ENCODE results near the gene TNPO3. TPM values are rescaled to one million over a fixed set of nuclear protein-coding genes. Genes with fewer than 3 reads are reported as not detected.

TNPO3 gene
- total RNA-seq, 2 experiments from 2014 or later = 17.1 to 18.7 TPM

- peaks cover 89% of the 10 kb centered on the region for H3K36me3 Mint-ChIP-seq (ENCODE audit: low read depth)
- H3K27ac ChIP-seq (ENCODE audit: low read depth in 1 of 2, low read length in 2 of 2) = no peak overlapping the region
These were observed 46.1 kb downstream of the TNPO3 start for GRCh38 chr7:129008645-129009414.

GRCh38 chr7:129007572-129007971, 47.3 kb downstream of the TNPO3 start:
- Mint-ChIP-seq H3K27ac (no peak overlapping the region), H3K4me3 (no peak overlapping the region), H3K36me3 (ENCODE audit: low read depth) (peaks cover 83% of the 10 kb centered on the region), H3K27me3 (no peaks in the 10 kb centered on the region), H3K4me1 (ENCODE audit: low read depth) (peaks cover 24% of the 10 kb centered on the region), H3K9me3 (no peaks in the 10 kb centered on the region)
- Histone ChIP-seq H3K4me3 (ENCODE audit: low read length) (no peak overlapping the region), H3K27me3 (ENCODE audit: control insufficient read depth in 1 of 2, insufficient read depth in 2 of 2, low read length in 2 of 2) (no peaks in the 10 kb centered on the region), H3K4me1 (ENCODE audit: insufficient read depth, low read length) (peaks cover 3% of the 10 kb centered on the region), H3K36me3 (ENCODE audit: insufficient read depth, low read length) (peaks cover 49% of the 10 kb centered on the region), H3K9me3 (ENCODE audit: control insufficient read depth in 1 of 2, insufficient read depth in 1 of 2, low read length in 2 of 2) (no peaks in the 10 kb centered on the region), H3K27ac (ENCODE audit: low read depth in 1 of 2, low read length in 2 of 2) (no peak overlapping the region)
- ChIA-PET POLR2A (no interaction called here), CTCF (interaction anchor here (0.7 to 1.3 kb wide), 2 partner anchors 11 to 84 kb away, joined by 3 to 4 read pairs; no protein-coding TSS in a partner anchor)
- no peak for DNase-seq
- no peak for TF ChIP-seq CTCF (IDR thresholded peaks at IDR 0.05)
- no peak for ATAC-seq (ENCODE audit: poor library complexity)
- intact Hi-C loops (cut with DNase I, micrococcal nuclease) = no loop called here

More at GRCh38 chr7:129008645-129009414, 46.1 kb downstream of the TNPO3 start:
- H3K9me3 ChIP-seq (ENCODE audit: control insufficient read depth in 1 of 2, insufficient read depth in 1 of 2, low read length in 2 of 2) = no peaks in the 10 kb centered on the region
- DNase-seq (no peak), ATAC-seq (ENCODE audit: poor library complexity) (no peak)
- CTCF ChIA-PET = interaction anchor here (2.4 kb wide), 1 partner anchor 82 kb away, joined by 9 read pairs; no protein-coding TSS in a partner anchor
- no peaks in the 10 kb centered on the region for H3K27me3 Mint-ChIP-seq
- intact Hi-C loops (cut with DNase I, micrococcal nuclease) = no loop called here
- TF ChIP-seq CTCF (IDR thresholded peaks at IDR 0.05) = no peak
- H3K4me1 Mint-ChIP-seq (ENCODE audit: low read depth) = peaks cover 29% of the 10 kb centered on the region
- peak overlapping the region; percentile 64 for H3K27ac Mint-ChIP-seq
- H3K27me3 ChIP-seq (ENCODE audit: control insufficient read depth in 1 of 2, insufficient read depth in 2 of 2, low read length in 2 of 2) = no peaks in the 10 kb centered on the region
- no peaks in the 10 kb centered on the region for H3K9me3 Mint-ChIP-seq
- no peak overlapping the region for H3K4me3 ChIP-seq (ENCODE audit: low read length)
- H3K4me3 Mint-ChIP-seq = no peak overlapping the region
- H3K4me1 ChIP-seq (ENCODE audit: insufficient read depth, low read length) = peaks cover 3% of the 10 kb centered on the region
- peaks cover 54% of the 10 kb centered on the region for H3K36me3 ChIP-seq (ENCODE audit: insufficient read depth, low read length)
- POLR2A ChIA-PET = no interaction called here

- DNase-seq = no peak
- H3K36me3 ChIP-seq (ENCODE audit: insufficient read depth, low read length) = peaks cover 51% of the 10 kb centered on the region
These were observed 48.1 kb downstream of the TNPO3 start for GRCh38 chr7:129006636-129007414.

More at GRCh38 chr7:129006636-129007414, 48.1 kb downstream of the TNPO3 start:
- Histone ChIP-seq H3K4me3 (ENCODE audit: low read length) (no peak overlapping the region), H3K4me1 (ENCODE audit: insufficient read depth, low read length) (peaks cover 3% of the 10 kb centered on the region), H3K27ac (ENCODE audit: low read depth in 1 of 2, low read length in 2 of 2) (no peak overlapping the region), H3K27me3 (ENCODE audit: control insufficient read depth in 1 of 2, insufficient read depth in 2 of 2, low read length in 2 of 2) (no peaks in the 10 kb centered on the region), H3K9me3 (ENCODE audit: control insufficient read depth in 1 of 2, insufficient read depth in 1 of 2, low read length in 2 of 2) (no peaks in the 10 kb centered on the region)
- Mint-ChIP-seq H3K36me3 (ENCODE audit: low read depth) (peaks cover 89% of the 10 kb centered on the region), H3K4me1 (ENCODE audit: low read depth) (peaks cover 24% of the 10 kb centered on the region), H3K27me3 (no peaks in the 10 kb centered on the region), H3K27ac (no peak overlapping the region), H3K9me3 (no peaks in the 10 kb centered on the region), H3K4me3 (no peak overlapping the region)
- no peak for TF ChIP-seq CTCF (IDR thresholded peaks at IDR 0.05)
- CTCF ChIA-PET = interaction anchor here (0.7 to 1.3 kb wide), 3 partner anchors 9 to 85 kb away, joined by 3 to 4 read pairs (median 3); no protein-coding TSS in a partner anchor
- POLR2A ChIA-PET = interaction anchor here (0.6 kb wide), 1 partner anchor 15 kb away, joined by 5 read pairs; no protein-coding TSS in a partner anchor
- intact Hi-C loops (cut with DNase I, micrococcal nuclease) = no loop called here
- no peak for ATAC-seq (ENCODE audit: poor library complexity)

Data from CD4-positive, alpha-beta T cell (primary cell).